Right atrium auricular region (tissue), 2 donors: ENCODE measurements around the gene MEGF6. TPM values are rescaled to one million over a fixed set of nuclear protein-coding genes. Genes with fewer than 3 reads are reported as not detected.
A peak's percentile ranks its signal among the peaks of the same experiment; 100 is the strongest.

Experiments
- DNase-seq: peaks from one replicate; pipeline ENCODE4 v3.0.0-alpha.2; 2019; ENCODE audit warnings: low spot score
- H3K27ac ChIP-seq, 2 donors: fragments of 200-600 bp; sonication (generic); 1 replicate in 1 of 2; 2 replicates in 1 of 2; pipeline ENCODE4 v1.5.1; 2016 to 2019
- H3K27me3 ChIP-seq, 2 donors: fragments of 200-600 bp; sonication (generic); one replicate each; pipeline versions ENCODE4 v1.5.1 to v1.6.0; 2017 to 2019
- H3K36me3 ChIP-seq: fragments of 200-600 bp; sonication (generic); one replicate; pipeline ENCODE4 v1.5.1; 2016
- H3K4me1 ChIP-seq, 2 donors: fragments of 200-600 bp; sonication (generic); one replicate each; pipeline versions ENCODE4 v1.5.1 to v1.6.0; 2017 to 2019
- H3K4me3 ChIP-seq, 2 donors: fragments of 200-600 bp; sonication (generic); 1 replicate in 1 of 2; 2 replicates in 1 of 2; pipeline ENCODE4 v1.5.1; 2017 to 2019; ENCODE audit warnings: mild to moderate bottlenecking in 1 of 2, moderate library complexity in 1 of 2
- H3K9me3 ChIP-seq, 2 donors: fragments of 200-600 bp; sonication (generic); one replicate each; pipeline ENCODE4 v1.5.1; 2019
- total RNA-seq, 2 donors: library from RNA; depleted of rRNA; stranded (reverse); fragments of >200 nt; gene quantifications; one replicate each; pipeline ENCODE4 v1.1.0, GENCODE V29; 2016
- TF ChIP-seq, protein P1 (sequence below), 2 donors: fragments of 200-600 bp; sonication (generic); IDR thresholded peaks; one replicate each; pipeline ENCODE4 v1.5.1; 2019; ENCODE audit warnings: antibody characterized with exemption in 2 of 2

MEGF6 gene, protein sequence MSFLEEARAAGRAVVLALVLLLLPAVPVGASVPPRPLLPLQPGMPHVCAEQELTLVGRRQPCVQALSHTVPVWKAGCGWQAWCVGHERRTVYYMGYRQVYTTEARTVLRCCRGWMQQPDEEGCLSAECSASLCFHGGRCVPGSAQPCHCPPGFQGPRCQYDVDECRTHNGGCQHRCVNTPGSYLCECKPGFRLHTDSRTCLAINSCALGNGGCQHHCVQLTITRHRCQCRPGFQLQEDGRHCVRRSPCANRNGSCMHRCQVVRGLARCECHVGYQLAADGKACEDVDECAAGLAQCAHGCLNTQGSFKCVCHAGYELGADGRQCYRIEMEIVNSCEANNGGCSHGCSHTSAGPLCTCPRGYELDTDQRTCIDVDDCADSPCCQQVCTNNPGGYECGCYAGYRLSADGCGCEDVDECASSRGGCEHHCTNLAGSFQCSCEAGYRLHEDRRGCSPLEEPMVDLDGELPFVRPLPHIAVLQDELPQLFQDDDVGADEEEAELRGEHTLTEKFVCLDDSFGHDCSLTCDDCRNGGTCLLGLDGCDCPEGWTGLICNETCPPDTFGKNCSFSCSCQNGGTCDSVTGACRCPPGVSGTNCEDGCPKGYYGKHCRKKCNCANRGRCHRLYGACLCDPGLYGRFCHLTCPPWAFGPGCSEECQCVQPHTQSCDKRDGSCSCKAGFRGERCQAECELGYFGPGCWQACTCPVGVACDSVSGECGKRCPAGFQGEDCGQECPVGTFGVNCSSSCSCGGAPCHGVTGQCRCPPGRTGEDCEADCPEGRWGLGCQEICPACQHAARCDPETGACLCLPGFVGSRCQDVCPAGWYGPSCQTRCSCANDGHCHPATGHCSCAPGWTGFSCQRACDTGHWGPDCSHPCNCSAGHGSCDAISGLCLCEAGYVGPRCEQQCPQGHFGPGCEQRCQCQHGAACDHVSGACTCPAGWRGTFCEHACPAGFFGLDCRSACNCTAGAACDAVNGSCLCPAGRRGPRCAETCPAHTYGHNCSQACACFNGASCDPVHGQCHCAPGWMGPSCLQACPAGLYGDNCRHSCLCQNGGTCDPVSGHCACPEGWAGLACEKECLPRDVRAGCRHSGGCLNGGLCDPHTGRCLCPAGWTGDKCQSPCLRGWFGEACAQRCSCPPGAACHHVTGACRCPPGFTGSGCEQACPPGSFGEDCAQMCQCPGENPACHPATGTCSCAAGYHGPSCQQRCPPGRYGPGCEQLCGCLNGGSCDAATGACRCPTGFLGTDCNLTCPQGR (N-terminal part only)
- total RNA-seq: 10 to 100 TPM; 14.9 to 32.6 TPM

GRCh38 chr1:3611170-3612019 lies at the start of gene MEGF6:
TSS of gene MEGF6 (minus strand) at chr1:3611508. CDS start at chr1:3611268, 240 bp downstream.
- Histone ChIP-seq H3K27me3 (peaks cover 0 to 6% of the 10 kb centered on the region in 2 donors), H3K9me3 (no peaks in the 10 kb centered on the region), H3K27ac (no peak within 1 kb of the TSS), H3K4me1 (peaks cover 0 to 21% of the 10 kb centered on the region in 2 donors), H3K4me3 (peak within 1 kb of the TSS; percentile 26 to 56), H3K36me3 (no peaks in the 10 kb centered on the region)
- TF ChIP-seq, protein P1, sequence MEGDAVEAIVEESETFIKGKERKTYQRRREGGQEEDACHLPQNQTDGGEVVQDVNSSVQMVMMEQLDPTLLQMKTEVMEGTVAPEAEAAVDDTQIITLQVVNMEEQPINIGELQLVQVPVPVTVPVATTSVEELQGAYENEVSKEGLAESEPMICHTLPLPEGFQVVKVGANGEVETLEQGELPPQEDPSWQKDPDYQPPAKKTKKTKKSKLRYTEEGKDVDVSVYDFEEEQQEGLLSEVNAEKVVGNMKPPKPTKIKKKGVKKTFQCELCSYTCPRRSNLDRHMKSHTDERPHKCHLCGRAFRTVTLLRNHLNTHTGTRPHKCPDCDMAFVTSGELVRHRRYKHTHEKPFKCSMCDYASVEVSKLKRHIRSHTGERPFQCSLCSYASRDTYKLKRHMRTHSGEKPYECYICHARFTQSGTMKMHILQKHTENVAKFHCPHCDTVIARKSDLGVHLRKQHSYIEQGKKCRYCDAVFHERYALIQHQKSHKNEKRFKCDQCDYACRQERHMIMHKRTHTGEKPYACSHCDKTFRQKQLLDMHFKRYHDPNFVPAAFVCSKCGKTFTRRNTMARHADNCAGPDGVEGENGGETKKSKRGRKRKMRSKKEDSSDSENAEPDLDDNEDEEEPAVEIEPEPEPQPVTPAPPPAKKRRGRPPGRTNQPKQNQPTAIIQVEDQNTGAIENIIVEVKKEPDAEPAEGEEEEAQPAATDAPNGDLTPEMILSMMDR (IDR thresholded peaks at IDR 0.05): no peak
- peak; percentile 64 for DNase-seq

GRCh38 chr1:3660704-3661103 lies 49.4 kb upstream of the MEGF6 start:
- no peaks in the 10 kb centered on the region for H3K9me3 ChIP-seq
- no peaks in the 10 kb centered on the region for H3K4me1 ChIP-seq
- H3K27me3 ChIP-seq: no peaks in the 10 kb centered on the region
- H3K27ac ChIP-seq: no peak overlapping the region
- TF ChIP-seq, protein P1 (IDR thresholded peaks at IDR 0.05): no peak
- no peaks in the 10 kb centered on the region for H3K36me3 ChIP-seq
- no peak overlapping the region for H3K4me3 ChIP-seq
- DNase-seq: no peak

- H3K9me3 ChIP-seq: no peaks in the 10 kb centered on the region
- TF ChIP-seq, protein P1 (IDR thresholded peaks at IDR 0.05): no peak
- no peaks in the 10 kb centered on the region for H3K4me1 ChIP-seq
- H3K36me3 ChIP-seq: no peaks in the 10 kb centered on the region
- no peak overlapping the region for H3K4me3 ChIP-seq
- DNase-seq: no peak
- no peaks in the 10 kb centered on the region for H3K27me3 ChIP-seq
- H3K27ac ChIP-seq: no peak overlapping the region
Measured at GRCh38 chr1:3659093-3659492, 47.8 kb upstream of the MEGF6 start.

DNA sequence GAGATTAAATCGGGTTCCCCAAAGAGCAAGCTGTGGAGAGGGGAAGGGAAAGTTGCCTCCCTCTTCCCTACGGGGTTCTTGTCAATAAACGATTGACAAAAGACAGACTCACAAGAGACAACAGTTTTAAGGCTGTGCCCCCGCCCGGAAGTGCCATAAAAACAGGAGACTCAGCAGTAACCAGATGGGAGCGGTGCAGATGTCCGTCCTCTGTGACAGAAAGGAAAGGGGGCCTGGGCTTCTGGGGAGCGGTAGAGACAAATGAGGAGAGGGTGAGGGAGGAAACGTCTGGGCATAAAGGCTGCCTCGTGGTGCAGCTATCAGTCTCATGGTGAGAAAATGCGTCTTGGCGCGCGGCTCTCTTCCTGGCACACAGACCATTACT lies 46.9 kb upstream of the MEGF6 start:
- Histone ChIP-seq H3K4me3 (no peak overlapping the region), H3K27me3 (no peaks in the 10 kb centered on the region), H3K36me3 (no peaks in the 10 kb centered on the region), H3K27ac (no peak overlapping the region), H3K9me3 (no peaks in the 10 kb centered on the region), H3K4me1 (no peaks in the 10 kb centered on the region)
- TF ChIP-seq, protein P1 (IDR thresholded peaks at IDR 0.05): no peak
- no peak for DNase-seq
